Mesenchymal stem cell (in vitro differentiated cells and primary cell): ENCODE results near the gene TP53TG5.

ENCODE experiments used
- DNase-seq: peaks from one replicate; pipeline ENCODE4 v3.0.0-alpha.2; 2013
- H2AFZ ChIP-seq: one replicate; pipeline ENCODE4 v1.6.1; 2013; ENCODE audit warnings: low read depth, mild to moderate bottlenecking, control low read depth, inconsistent platforms, low read length, moderate library complexity
- H2AK5ac ChIP-seq: 2 replicates; pipeline ENCODE4 v1.6.1; 2013; ENCODE audit warnings: low read length, moderate library complexity, mild to moderate bottlenecking, inconsistent platforms; ENCODE audit not compliant: severe bottlenecking
- H2BK120ac ChIP-seq: one replicate; pipeline ENCODE4 v1.6.1; 2013; ENCODE audit warnings: low read depth, mild to moderate bottlenecking, inconsistent platforms, low read length, moderate library complexity
- H2BK12ac ChIP-seq, 2 experiments: one replicate each; pipeline ENCODE4 v1.6.1; 2013; ENCODE audit warnings: inconsistent platforms in 2 of 2, low read length in 2 of 2, mild to moderate bottlenecking in 2 of 2, moderate library complexity in 2 of 2, control low read depth in 1 of 2
- H2BK15ac ChIP-seq: one replicate; pipeline ENCODE4 v1.6.1; 2013; ENCODE audit warnings: mild to moderate bottlenecking, low read depth, inconsistent platforms; ENCODE audit not compliant: poor library complexity, severe bottlenecking
- H2BK5ac ChIP-seq: 2 replicates; pipeline ENCODE4 v1.6.1; 2013; ENCODE audit warnings: low read depth, mild to moderate bottlenecking, low read length, control low read depth, inconsistent platforms; ENCODE audit not compliant: poor library complexity, severe bottlenecking
- H3K14ac ChIP-seq, 2 experiments: one replicate each; pipeline ENCODE4 v1.6.1; 2013; ENCODE audit warnings: inconsistent platforms in 2 of 2, low read length in 2 of 2, control low read depth in 1 of 2, mild to moderate bottlenecking in 1 of 2, moderate library complexity in 1 of 2
- H3K18ac ChIP-seq, 2 experiments: one replicate each; pipeline ENCODE4 v1.6.1; 2013; ENCODE audit warnings: inconsistent platforms in 2 of 2, low read length in 2 of 2, control low read depth in 1 of 2, low read depth in 1 of 2, mild to moderate bottlenecking in 1 of 2
- H3K23ac ChIP-seq, 2 experiments: one replicate each; pipeline ENCODE4 v1.6.1; 2013; ENCODE audit warnings: inconsistent platforms in 2 of 2, low read length in 2 of 2, mild to moderate bottlenecking in 2 of 2, moderate library complexity in 2 of 2, control low read depth in 1 of 2
- H3K27ac ChIP-seq: 2 replicates; pipeline ENCODE4 v1.5.1; 2013; ENCODE audit warnings: mild to moderate bottlenecking, moderate library complexity, low read length, control low read depth, inconsistent platforms; ENCODE audit not compliant: poor library complexity, severe bottlenecking
- H3K27me3 ChIP-seq, 2 experiments: 2 replicates each; pipeline versions ENCODE4 v1.6.1 to v1.7.0; 2013; ENCODE audit warnings: low read length in 2 of 2, mild to moderate bottlenecking in 2 of 2, moderate library complexity in 2 of 2, control low read depth in 1 of 2, inconsistent platforms in 1 of 2; ENCODE audit not compliant: control insufficient read depth in 1 of 2, insufficient read depth in 1 of 2
- H3K36me3 ChIP-seq, 2 experiments: 2 replicates each; pipeline versions ENCODE4 v1.6.1 to v1.7.0; 2013; ENCODE audit warnings: low read length in 2 of 2, control low read depth in 1 of 2, inconsistent platforms in 1 of 2, low read depth in 1 of 2, mild to moderate bottlenecking in 1 of 2; ENCODE audit not compliant: insufficient read depth in 2 of 2, control insufficient read depth in 1 of 2
- H3K4ac ChIP-seq, 2 experiments: one replicate each; pipeline ENCODE4 v1.6.1; 2013; ENCODE audit warnings: inconsistent platforms in 2 of 2, low read length in 2 of 2, mild to moderate bottlenecking in 2 of 2, moderate library complexity in 2 of 2, control low read depth in 1 of 2, low read depth in 1 of 2
- H3K4me1 ChIP-seq: 2 replicates; pipeline ENCODE4 v1.6.1; 2013; ENCODE audit warnings: low read depth, low read length, control low read depth; ENCODE audit not compliant: control insufficient read depth, insufficient read depth
- H3K4me2 ChIP-seq: 2 replicates; pipeline ENCODE4 v1.6.1; 2013; ENCODE audit warnings: low read length, mild to moderate bottlenecking, inconsistent platforms; ENCODE audit not compliant: poor library complexity, severe bottlenecking
- H3K4me3 ChIP-seq, 2 experiments: 2 replicates each; pipeline versions ENCODE4 v1.5.1 to v1.7.0; 2013; ENCODE audit warnings: low read length in 2 of 2, mild to moderate bottlenecking in 2 of 2, control low read depth in 1 of 2, low read depth in 1 of 2; ENCODE audit not compliant: insufficient read depth in 1 of 2
- H3K79me1 ChIP-seq: replicated peaks from 2 replicates; pipeline ENCODE4 v1.6.1; 2013; ENCODE audit warnings: mild to moderate bottlenecking, control low read depth, low read length, inconsistent platforms; ENCODE audit not compliant: poor library complexity, severe bottlenecking
- H3K9ac ChIP-seq: 2 replicates; pipeline ENCODE4 v1.7.0; 2013; ENCODE audit warnings: mild to moderate bottlenecking, low read length, moderate library complexity
- H3K9me3 ChIP-seq: 2 replicates; pipeline ENCODE4 v1.7.0; 2013; ENCODE audit warnings: mild to moderate bottlenecking, low read length; ENCODE audit not compliant: control insufficient read depth
- H4K8ac ChIP-seq: one replicate; pipeline ENCODE4 v1.6.1; 2013; ENCODE audit warnings: inconsistent platforms, mild to moderate bottlenecking, low read length, moderate library complexity
- H4K91ac ChIP-seq: one replicate; pipeline ENCODE4 v1.6.1; 2013; ENCODE audit warnings: mild to moderate bottlenecking, low read length, inconsistent platforms
- WGBS: methylation state at CpG from one replicate; pipeline ENCODE4 v1.1.7; 2013; ENCODE audit warnings: mixed read lengths; 5-methylcytosine and 5-hydroxymethylcytosine counted together

Gene TP53TG5

DNA sequence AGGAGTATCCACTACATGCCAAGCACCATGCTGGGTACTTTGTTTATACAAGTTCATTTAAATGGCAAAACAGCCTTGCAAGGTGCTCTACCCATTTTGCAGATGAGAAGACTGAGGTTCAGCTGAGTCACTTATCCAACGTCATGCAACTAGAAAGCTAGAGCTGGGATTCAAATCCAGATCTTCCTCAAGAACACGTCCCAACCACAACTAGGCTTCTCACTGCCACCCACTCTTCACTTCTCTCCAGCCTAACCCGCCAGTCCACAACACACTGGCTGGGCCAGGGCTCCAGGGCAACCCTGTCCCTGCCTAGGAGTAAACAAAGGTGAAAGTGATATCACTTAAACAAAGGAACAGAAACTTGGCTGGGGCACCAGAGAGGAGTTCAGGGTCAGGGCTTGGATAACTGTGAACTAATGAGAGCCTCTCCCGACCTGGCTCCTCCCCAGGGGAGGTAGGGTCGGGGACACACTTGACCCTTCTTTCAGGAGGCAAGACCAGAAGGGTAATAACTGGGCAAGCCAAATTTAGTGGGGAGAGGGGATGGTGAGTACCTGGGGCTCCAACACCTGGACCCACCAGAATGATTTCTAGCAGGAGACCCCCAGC is 37.8 kb downstream of the TP53TG5 start:
- no peak overlapping the region for H3K4me2 ChIP-seq

DNA sequence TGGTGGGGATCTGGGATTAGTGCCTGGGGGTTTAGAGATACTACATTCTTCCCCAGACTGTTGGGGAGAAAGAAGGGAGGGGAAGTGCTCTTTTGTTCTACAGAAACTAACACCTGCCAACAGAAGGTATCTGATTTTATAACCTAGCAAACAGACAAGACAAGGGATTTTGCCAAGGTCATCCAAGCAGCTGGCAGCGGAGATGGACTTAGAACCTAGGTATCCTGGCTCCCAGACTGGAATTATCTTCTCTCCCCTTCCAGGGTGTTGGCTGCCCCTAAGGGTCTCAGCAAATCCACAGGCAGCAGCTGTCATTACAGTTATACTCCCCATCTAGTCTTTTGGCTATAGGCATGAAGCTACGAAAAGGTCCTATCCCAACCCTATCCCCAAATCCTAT is 38.3 kb downstream of the TP53TG5 start:
- H3K4me3 ChIP-seq, result no peak overlapping the region
- no peak overlapping the region for H3K4ac ChIP-seq
- H3K9ac ChIP-seq, result no peak overlapping the region
- 100% methylated on average over 2 of the region's 2 CpGs for WGBS
- H4K91ac ChIP-seq, result no peak overlapping the region
- DNase-seq, result no peak
- no peaks in the 10 kb centered on the region for H3K9me3 ChIP-seq
- H3K18ac ChIP-seq, result peak overlapping the region in 1 of 2 experiments; percentile 63
- H2BK12ac ChIP-seq, result peak overlapping the region in 1 of 2 experiments; percentile 18
- peak overlapping the region; percentile 72 for H2AK5ac ChIP-seq
- no peak overlapping the region for H3K27ac ChIP-seq
- no peak overlapping the region for H3K14ac ChIP-seq
- no peak overlapping the region for H2BK120ac ChIP-seq
- H2BK5ac ChIP-seq, result no peak overlapping the region
- peaks cover 75% of the 10 kb centered on the region for H3K4me1 ChIP-seq
- peaks cover 31 to 34% of the 10 kb centered on the region in 2 experiments for H3K36me3 ChIP-seq
- H4K8ac ChIP-seq, result no peak overlapping the region
- H2AFZ ChIP-seq, result no peak overlapping the region
- H3K27me3 ChIP-seq, result no peaks in the 10 kb centered on the region
- no peaks in the 10 kb centered on the region for H3K79me1 ChIP-seq
- H3K23ac ChIP-seq, result no peak overlapping the region
- H2BK15ac ChIP-seq, result no peak overlapping the region
- H3K4me2 ChIP-seq, result no peak overlapping the region

More for the DNA sequence above, 37.8 kb downstream of the TP53TG5 start:
- H3K14ac ChIP-seq, result peak overlapping the region in 1 of 2 experiments; percentile 26
- peaks cover 27 to 29% of the 10 kb centered on the region in 2 experiments for H3K36me3 ChIP-seq
- H4K8ac ChIP-seq, result no peak overlapping the region
- peak overlapping the region; percentile 20 for H4K91ac ChIP-seq
- peak overlapping the region; percentile 84 for H2AK5ac ChIP-seq
- H2BK12ac ChIP-seq, result peak overlapping the region in 1 of 2 experiments; percentile 45
- no peak overlapping the region for H3K23ac ChIP-seq
- peak overlapping the region; percentile 58 for H2BK15ac ChIP-seq
- DNase-seq, result no peak
- peak overlapping the region; percentile 22 for H3K27ac ChIP-seq
- peak overlapping the region; percentile 63 to 69 for H3K18ac ChIP-seq
- H3K27me3 ChIP-seq, result no peaks in the 10 kb centered on the region
- H3K4me3 ChIP-seq, result no peak overlapping the region
- H2AFZ ChIP-seq, result no peak overlapping the region
- peaks cover 72% of the 10 kb centered on the region for H3K4me1 ChIP-seq
- no peak overlapping the region for H3K4ac ChIP-seq
- no peaks in the 10 kb centered on the region for H3K9me3 ChIP-seq
- no peaks in the 10 kb centered on the region for H3K79me1 ChIP-seq
- no peak overlapping the region for H3K9ac ChIP-seq
- H2BK5ac ChIP-seq, result no peak overlapping the region
- 81% methylated on average over 5 of the region's 5 CpGs for WGBS
- H2BK120ac ChIP-seq, result no peak overlapping the region

DNA sequence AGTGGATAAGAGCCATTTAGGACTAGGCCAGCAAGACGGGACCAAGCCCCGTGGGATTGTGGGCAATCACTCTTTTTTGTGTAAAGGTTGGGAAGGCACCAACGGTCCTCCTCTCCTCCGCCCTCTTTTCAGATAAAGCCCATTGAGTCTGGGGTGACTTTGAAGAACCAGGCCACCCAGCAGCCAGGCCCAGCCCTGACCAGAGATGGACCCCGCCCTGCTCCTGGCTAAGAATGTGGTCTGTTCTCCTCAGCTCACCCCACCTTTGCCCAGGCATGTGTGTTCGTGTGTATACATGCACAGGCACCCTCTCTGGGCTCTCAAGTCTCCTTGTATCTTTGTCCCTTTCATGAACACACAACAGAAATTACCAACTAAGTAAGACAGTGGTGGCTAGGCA is 39.0 kb downstream of the TP53TG5 start:
- Histone ChIP-seq H2BK12ac (peak overlapping the region; percentile 80 to 96), H4K91ac (peak overlapping the region; percentile 48), H3K4me3 (no peak overlapping the region), H2AFZ (no peak overlapping the region), H3K9ac (no peak overlapping the region), H3K4me2 (no peak overlapping the region), H3K18ac (peak overlapping the region; percentile 64 to 91), H3K4me1 (peaks cover 69% of the 10 kb centered on the region), H3K27ac (peak overlapping the region; percentile 97), H3K79me1 (no peaks in the 10 kb centered on the region), H2AK5ac (peak overlapping the region; percentile 100), H3K4ac (peak overlapping the region; percentile 54 to 79), H3K27me3 (no peaks in the 10 kb centered on the region), H2BK15ac (peak overlapping the region; percentile 73), H4K8ac (peak overlapping the region; percentile 46), H2BK120ac (peak overlapping the region; percentile 71), H2BK5ac (peak overlapping the region; percentile 98), H3K36me3 (peaks cover 34 to 35% of the 10 kb centered on the region in 2 experiments), H3K9me3 (no peaks in the 10 kb centered on the region), H3K14ac (peak overlapping the region; percentile 9 to 44), H3K23ac (no peak overlapping the region)
- no peak for DNase-seq
- WGBS, result 84% methylated on average over 6 of the region's 6 CpGs

DNA sequence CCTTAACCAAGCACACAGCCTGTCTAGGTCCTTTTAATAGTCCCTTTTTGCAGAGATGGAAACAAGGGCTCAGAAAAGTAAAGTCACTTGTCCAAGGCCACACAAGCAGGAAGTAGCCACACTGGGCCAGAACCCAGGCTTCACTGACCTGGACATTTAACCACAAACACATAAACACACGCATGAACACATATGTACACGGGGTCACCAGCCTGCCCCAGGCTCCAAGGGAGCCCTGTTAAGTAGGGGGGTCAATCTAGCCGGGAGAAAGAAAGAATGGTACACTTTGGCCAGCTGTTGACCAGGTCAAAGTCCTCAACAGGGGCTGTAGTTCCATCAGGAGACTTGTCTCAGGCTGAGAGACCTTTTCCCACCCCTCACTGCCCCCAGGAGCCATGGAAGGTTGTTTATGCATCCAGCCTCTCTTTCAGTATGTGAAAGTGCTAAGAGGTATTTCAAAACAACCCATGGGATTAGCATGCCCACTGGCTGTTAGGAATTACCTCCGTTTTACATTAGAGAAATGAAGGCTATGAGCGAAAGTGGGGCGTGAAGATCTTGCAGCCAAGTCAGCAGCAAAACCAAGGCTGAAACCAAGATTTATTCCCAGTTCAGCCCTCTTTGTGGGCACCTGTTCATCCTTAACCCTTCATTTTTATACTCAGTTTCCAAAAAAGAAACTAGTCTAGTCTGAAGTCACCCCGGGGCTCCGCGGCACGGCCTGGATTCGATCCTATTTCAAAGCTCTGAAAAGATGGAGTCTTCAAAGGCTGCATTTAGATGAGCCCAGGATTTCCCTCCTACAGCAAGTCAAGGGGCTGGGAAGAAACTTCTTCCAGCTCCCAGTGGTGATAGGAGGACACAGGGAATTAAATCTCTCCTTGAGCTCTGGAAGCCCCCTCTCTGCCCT is 39.7 kb downstream of the TP53TG5 start:
- Histone ChIP-seq H3K9ac (peak overlapping the region; percentile 74), H3K18ac (peak overlapping the region; percentile 72 to 91), H2BK120ac (peak overlapping the region; percentile 71), H3K27me3 (no peaks in the 10 kb centered on the region), H2BK12ac (peak overlapping the region; percentile 82 to 96), H3K4ac (peak overlapping the region; percentile 40 to 49), H3K4me3 (no peak overlapping the region), H3K4me1 (peaks cover 63% of the 10 kb centered on the region), H2BK5ac (peak overlapping the region; percentile 98), H3K9me3 (no peaks in the 10 kb centered on the region), H4K91ac (peak overlapping the region; percentile 84), H2AFZ (no peak overlapping the region), H2BK15ac (peak overlapping the region; percentile 56), H3K23ac (no peak overlapping the region), H3K27ac (peak overlapping the region; percentile 97), H3K79me1 (no peaks in the 10 kb centered on the region), H3K14ac (peak overlapping the region; percentile 9 to 44), H3K4me2 (no peak overlapping the region), H4K8ac (peak overlapping the region; percentile 46), H3K36me3 (peaks cover 34 to 36% of the 10 kb centered on the region in 2 experiments), H2AK5ac (peak overlapping the region; percentile 100)
- peak; percentile 59 for DNase-seq
- 82% methylated on average over 10 of the region's 11 CpGs for WGBS
